H1 (cell line): ENCODE results near the gene MT1B. TPM values are rescaled to one million over a fixed set of nuclear protein-coding genes. Genes with fewer than 3 reads are reported as not detected.

ENCODE experiments used
- CEBPB ChIP-seq: IDR thresholded peaks from 2 replicates; pipeline ENCODE4 v1.6.1; 2012; ENCODE audit warnings: low read depth, low read length
- EZH2 ChIP-seq: fragments of 200-600 bp; sonication (generic); IDR thresholded peaks from 2 replicates; pipeline ENCODE4 v1.7.1; 2012; ENCODE audit warnings: low read depth, mild to moderate bottlenecking, moderate library complexity, low read length, inconsistent platforms; ENCODE audit not compliant: severe bottlenecking
- polyA plus RNA-seq, 7 experiments: library from polyadenylated mRNA; depleted of rRNA in 3 of 7; stranded (reverse) in 5 of 7; unstranded in 2 of 7; fragments of >200 nt in 5 of 7; fragments of 200-250 nt in 2 of 7; gene quantifications; 1 replicate in 5 of 7; 2 replicates in 1 of 7; 4 replicates in 1 of 7; pipeline versions ENCODE4 v1.2.1 to v1.2.3, GENCODE V29; 2011 to 2013; ENCODE audit warnings: missing spikeins in 2 of 7, mixed read lengths in 2 of 7
- total RNA-seq: library from RNA; stranded (reverse); fragmentation: NEBNext Ultra II Directional; extraction: Animal tissue kit (Norgen Biotek cat#: 25700); gene quantifications from 2 replicates; pipeline ENCODE4 v1.2.1, GENCODE V29; 2021

MT1B gene
- total and polyA plus RNA-seq, 2 of the 8 experiments (the other 6 are each of a cell fraction or from before 2014, with no cell fraction given): not detected

DNA sequence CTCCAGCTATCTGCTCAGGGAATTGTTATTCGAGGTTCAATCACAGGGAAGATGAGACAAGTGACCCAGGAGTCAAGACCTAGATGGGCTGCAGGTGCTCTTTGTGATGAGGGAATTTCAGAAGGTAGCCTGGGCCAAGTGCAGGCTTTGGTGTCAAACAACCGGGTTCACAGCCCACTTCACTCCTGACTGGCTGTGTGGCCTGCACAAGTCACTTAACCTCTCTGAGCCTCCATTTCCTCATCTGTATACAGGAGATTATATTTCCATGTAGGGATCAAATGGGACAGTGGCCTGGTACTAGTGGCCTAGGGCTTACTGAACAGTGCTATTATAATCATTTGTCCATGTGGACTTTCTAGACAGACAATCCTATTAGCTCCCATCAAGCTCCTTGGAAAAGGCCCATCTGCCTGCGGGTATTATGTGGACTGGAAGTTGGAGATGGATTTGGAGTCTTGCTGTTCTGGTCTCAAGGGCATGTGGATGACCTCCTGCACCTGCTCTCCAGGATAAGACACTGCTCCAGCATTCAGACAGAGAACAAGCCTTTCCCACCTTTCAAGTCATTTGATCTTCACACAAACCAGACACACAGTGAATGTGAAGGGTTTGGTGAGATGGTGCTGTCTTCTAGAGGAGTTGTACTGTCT lies 27.5 kb downstream of the MT1B start (continued):
- no peak for TF ChIP-seq EZH2
- TF ChIP-seq CEBPB: no peak
